GM12878 (cell line): ENCODE measurements around the gene FZD8. TPM values are rescaled to one million over a fixed set of nuclear protein-coding genes. Genes with fewer than 3 reads are reported as not detected.

Source experiments
- ATAC-seq: fragments of 200-7000 bp; cut with Tn5 transposase; 3 replicates; pipeline ENCODE4 v1.9.1; 2020; ENCODE audit warnings: mild to moderate bottlenecking, moderate library complexity
- BruUV-seq: library from RNA; stranded (reverse); fragments of 400-500 nt; replicated peaks from 2 replicates; lab custom pipeline; 2021; lab: Mats Ljungman, UMichigan
- CTCF ChIA-PET: fragments of 300-600 bp; sonication (Branson Sonifier 250); formaldehyde crosslinking; extraction: SDS; loops from one replicate; lab custom pipeline; 2021; ENCODE audit warnings: inconsistent platforms; lab: Yijun Ruan, JAX
- POLR2A ChIA-PET: fragments of 350-600 bp; formaldehyde crosslinking; extraction: SDS; loops from one replicate; lab custom pipeline; 2021; ENCODE audit warnings: inconsistent platforms; lab: Charles Lee
- RAD21 ChIA-PET: fragments of 300-600 bp; sonication (Branson Sonifier 250); formaldehyde crosslinking; loops from one replicate; lab custom pipeline; 2023; ENCODE audit warnings: antibody characterized with exemption; ENCODE audit not compliant: unreplicated experiment; lab: Charles Lee
- SMC1A ChIA-PET: fragments of 300-600 bp; sonication (Branson Sonifier 250); formaldehyde crosslinking; loops from one replicate; lab custom pipeline; 2023; ENCODE audit not compliant: unreplicated experiment, uncharacterized antibody; lab: Charles Lee
- DNase-seq: peaks from one replicate; pipeline ENCODE4 v3.0.0-alpha.2; 2011; ENCODE audit warnings: low read depth, low spot score
- FAIRE-seq: peaks from 3 replicates; lab custom pipeline; 2011; peaks lifted over from hg19 to GRCh38; lab: Jason Lieb, UNC
- H2AFZ ChIP-seq: 2 replicates; pipeline ENCODE4 v1.6.0; 2011; ENCODE audit warnings: low read depth, low read length, control low read depth; ENCODE audit not compliant: control insufficient read depth
- H3K27ac ChIP-seq: 2 replicates; pipeline ENCODE4 v1.5.1; 2011; ENCODE audit warnings: control low read depth; ENCODE audit not compliant: control insufficient read depth, insufficient read depth
- H3K27me3 ChIP-seq, 2 experiments: replicated peaks in 1 of 2; 2 replicates each; pipeline versions ENCODE4 v1.6.0 to v1.6.1; 2011; ENCODE audit warnings: low read length in 1 of 2; ENCODE audit not compliant: control insufficient read depth in 2 of 2, insufficient read depth in 2 of 2
- H3K36me3 ChIP-seq, 2 experiments: 2 replicates each; pipeline ENCODE4 v1.5.1; 2011; ENCODE audit warnings: low read length in 1 of 2; ENCODE audit not compliant: control insufficient read depth in 2 of 2, insufficient read depth in 2 of 2
- H3K4me1 ChIP-seq: 2 replicates; pipeline ENCODE4 v1.6.1; 2011; ENCODE audit warnings: mild to moderate bottlenecking, low read length, moderate library complexity, mixed read lengths; ENCODE audit not compliant: control insufficient read depth, insufficient read depth
- H3K4me2 ChIP-seq: 2 replicates; pipeline ENCODE4 v1.6.0; 2011; ENCODE audit warnings: control low read depth; ENCODE audit not compliant: control insufficient read depth, insufficient read depth
- H3K4me3 ChIP-seq: fragments of 200-600 bp; sonication (generic); 2 replicates; pipeline ENCODE4 v1.5.1; 2016
- H3K79me2 ChIP-seq: 2 replicates; pipeline ENCODE4 v1.6.0; 2011; ENCODE audit warnings: low read length; ENCODE audit not compliant: control insufficient read depth, insufficient read depth
- H3K9ac ChIP-seq: 2 replicates; pipeline ENCODE4 v1.8.0; 2011; ENCODE audit warnings: low read length, control low read depth, mixed read lengths; ENCODE audit not compliant: control insufficient read depth, insufficient read depth
- H3K9me3 ChIP-seq: replicated peaks from 3 replicates; pipeline ENCODE4 v1.5.1; 2011; ENCODE audit warnings: mild to moderate bottlenecking, low read length; ENCODE audit not compliant: control insufficient read depth, insufficient read depth
- H4K20me1 ChIP-seq: 2 replicates; pipeline ENCODE4 v1.6.0; 2011; ENCODE audit not compliant: control insufficient read depth, insufficient read depth
- CTCF ChIP-seq, 3 experiments: IDR thresholded peaks in 2 of 3; conservative IDR thresholded peaks in 1 of 3; 2 replicates each; pipeline ENCODE4 v1.5.1; 2011; ENCODE audit warnings: low read depth in 3 of 3, low read length in 3 of 3, mild to moderate bottlenecking in 3 of 3, control low read depth in 2 of 3, moderate library complexity in 2 of 3, inconsistent platforms in 1 of 3, mixed read lengths in 1 of 3; ENCODE audit not compliant: control insufficient read depth in 2 of 3, insufficient read depth in 1 of 3; ENCODE audit errors: extremely low read depth in 1 of 3
- EED ChIP-seq: sonication (generic); IDR thresholded peaks from 2 replicates; pipeline ENCODE4 v1.6.1; 2016; ENCODE audit warnings: antibody characterized with exemption, low read depth
- GATAD2B ChIP-seq: fragments of 450-650 bp; conservative IDR thresholded peaks from 2 replicates; pipeline ENCODE4 v1.6.1; 2017; ENCODE audit warnings: low read depth, mild to moderate bottlenecking, moderate library complexity
- MYC ChIP-seq: IDR thresholded peaks from 2 replicates; pipeline ENCODE4 v1.6.1; 2011; ENCODE audit warnings: mild to moderate bottlenecking, low read length, moderate library complexity, inconsistent platforms; ENCODE audit not compliant: insufficient read depth, insufficient replicate concordance, insufficient read length, severe bottlenecking
- POLR2AphosphoS2 ChIP-seq: IDR thresholded peaks from 2 replicates; pipeline ENCODE4 v1.6.1; 2011; ENCODE audit warnings: low read depth, mild to moderate bottlenecking, low read length, improper control_type of control experiment, moderate library complexity
- SMC3 ChIP-seq: IDR thresholded peaks from 2 replicates; pipeline ENCODE4 v1.6.1; 2011; ENCODE audit warnings: low read length, improper control_type of control experiment, borderline replicate concordance
- TCF12 ChIP-seq: IDR thresholded peaks from 2 replicates; pipeline ENCODE4 v1.6.1; 2011; ENCODE audit warnings: low read depth, mild to moderate bottlenecking, low read length
- ZNF384 ChIP-seq: IDR thresholded peaks from 2 replicates; pipeline ENCODE4 v1.6.1; 2012; ENCODE audit warnings: low read depth, mild to moderate bottlenecking, low read length, improper control_type of control experiment, borderline replicate concordance
- ZNF687 ChIP-seq: fragments of 450-650 bp; IDR thresholded peaks from 2 replicates; pipeline ENCODE4 v1.6.1; 2017; ENCODE audit warnings: mild to moderate bottlenecking, moderate library complexity
- WGBS: methylation state at CpG from one replicate; pipeline ENCODE4 v1.1.6; 2016; ENCODE audit warnings: low lambda C conversion rate; ENCODE audit not compliant: insufficient replicate concordance, insufficient coverage; ENCODE audit errors: missing lambda C conversion rate; 5-methylcytosine and 5-hydroxymethylcytosine counted together
- in situ Hi-C: fragments of 300-500 bp; cut with MboI; formaldehyde crosslinking; loops from 9 replicates; pipeline ENCODE4 v1.14.3; 2018; ENCODE audit warnings: mixed read lengths
- intact Hi-C: fragments of 100-400 bp; cut with micrococcal nuclease; formaldehyde crosslinking; loops from one replicate; pipeline ENCODE4 v1.14.2; 2022; ENCODE audit not compliant: unreplicated experiment
- polyA plus RNA-seq, 11 experiments: library from polyadenylated mRNA; depleted of rRNA in 4 of 11; unstranded in 6 of 11; stranded (reverse) in 5 of 11; fragments of >200 nt; fragmentation: Nextera tagmentation in 4 of 11; fragmentation: Illumina TruSeq in 1 of 11; extraction: Ambion mirVana in 4 of 11; extraction: Trizol in 1 of 11; gene quantifications; 1 replicate in 1 of 11; 2 replicates in 10 of 11; pipeline versions ENCODE4 v1.2.1 to v1.2.3, GENCODE V29; 2011 to 2016; ENCODE audit warnings: inconsistent platforms in 2 of 11, missing spikeins in 2 of 11, low read depth in 1 of 11
- total RNA-seq, 4 experiments: library from RNA; depleted of rRNA in 3 of 4; stranded (reverse); fragments of >200 nt in 3 of 4; fragmentation: Illumina TruSeq in 1 of 4; extraction: Trizol in 1 of 4; gene quantifications; 2 replicates each; pipeline versions ENCODE4 v1.2.1 to v1.2.3, GENCODE V29; 2013 to 2021

The FZD8 gene
- total and polyA plus RNA-seq, 10 of the 15 experiments (the other 5 are each of a cell fraction or from before 2014, with no cell fraction given): 0.03 to 0.72 (median 0.10) TPM; not detected in 3

- Histone ChIP-seq H3K4me1 (no peaks in the 10 kb centered on the region), H3K79me2 (no peaks in the 10 kb centered on the region), H3K36me3 (no peaks in the 10 kb centered on the region), H3K9me3 (no peaks in the 10 kb centered on the region; the same call in 2 of the 3 replicates), H4K20me1 (no peaks in the 10 kb centered on the region), H3K27ac (no peak overlapping the region)
- BruUV-seq: no TSS peak
- no peak for FAIRE-seq
- CTCF ChIA-PET: interaction anchor here (1.0 kb wide), 1 partner anchor 50 kb away, joined by 3 read pairs; no protein-coding TSS in a partner anchor
- TF ChIP-seq ZNF687 (no peak), MYC (no peak), SMC3 (peak; percentile 7; the same call in 1 of the 2 replicates), ZNF384 (no peak), GATAD2B (no peak), CTCF (IDR thresholded peaks at IDR 0.05 in 2 of 3, conservative IDR thresholded peaks at IDR 0.05 in 1 of 3; ENCODE audit: control insufficient read depth in 2 of 3, extremely low read depth in 1 of 3, insufficient read depth in 1 of 3, low read depth in 3 of 3, low read length in 3 of 3) (peak in 2 of 3 experiments; percentile 12 to 17; a peak in 1 of 6 replicates), TCF12 (no peak), EED (no peak), POLR2AphosphoS2 (no peak)
- TF ChIP-seq, all 136 proteins: peak for 2
- POLR2A ChIA-PET: no interaction called here
- H2AFZ ChIP-seq: no peak overlapping the region
- SMC1A ChIA-PET: no interaction called here
- 0 out of 4 replicates have a peak, but pooled peaks cover 0 to 2% of the 10 kb centered on the region in 2 experiments for H3K27me3 ChIP-seq
- RAD21 ChIA-PET: no interaction called here
- H3K4me3 ChIP-seq: no peak overlapping the region
- intact Hi-C loops: no loop called here
- H3K4me2 ChIP-seq: no peak overlapping the region
- H3K9ac ChIP-seq: no peak overlapping the region
- ATAC-seq: no peak
- DNase-seq: no peak
- WGBS: 17% methylated on average over 6 of the region's 6 CpGs
- in situ Hi-C loops: no loop called here
Measured at GRCh38 chr10:35598379-35598778, 43.7 kb downstream of the FZD8 start.
